Myocyte (in vitro differentiated cells): ENCODE data around the gene BMAL2. TPM values are rescaled to one million over a fixed set of nuclear protein-coding genes. Genes with fewer than 3 reads are reported as not detected.

Source experiments
- DNase-seq: peaks from one replicate; pipeline ENCODE4 v3.0.0-alpha.2; 2012; ENCODE audit warnings: low read depth
- polyA plus RNA-seq: library from polyadenylated mRNA; unstranded; fragments of >200 nt; gene quantifications from one replicate; pipeline ENCODE4 v1.2.1, GENCODE V29; 2012; ENCODE audit warnings: missing spikeins
- total RNA-seq: library from RNA; depleted of rRNA; stranded (reverse); fragments of >200 nt; gene quantifications from 2 replicates; pipeline ENCODE4 v1.2.3, GENCODE V29; 2014

BMAL2 gene, protein sequence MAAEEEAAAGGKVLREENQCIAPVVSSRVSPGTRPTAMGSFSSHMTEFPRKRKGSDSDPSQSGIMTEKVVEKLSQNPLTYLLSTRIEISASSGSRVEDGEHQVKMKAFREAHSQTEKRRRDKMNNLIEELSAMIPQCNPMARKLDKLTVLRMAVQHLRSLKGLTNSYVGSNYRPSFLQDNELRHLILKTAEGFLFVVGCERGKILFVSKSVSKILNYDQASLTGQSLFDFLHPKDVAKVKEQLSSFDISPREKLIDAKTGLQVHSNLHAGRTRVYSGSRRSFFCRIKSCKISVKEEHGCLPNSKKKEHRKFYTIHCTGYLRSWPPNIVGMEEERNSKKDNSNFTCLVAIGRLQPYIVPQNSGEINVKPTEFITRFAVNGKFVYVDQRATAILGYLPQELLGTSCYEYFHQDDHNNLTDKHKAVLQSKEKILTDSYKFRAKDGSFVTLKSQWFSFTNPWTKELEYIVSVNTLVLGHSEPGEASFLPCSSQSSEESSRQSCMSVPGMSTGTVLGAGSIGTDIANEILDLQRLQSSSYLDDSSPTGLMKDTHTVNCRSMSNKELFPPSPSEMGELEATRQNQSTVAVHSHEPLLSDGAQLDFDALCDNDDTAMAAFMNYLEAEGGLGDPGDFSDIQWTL
- total RNA-seq, result 2.4 and 2.6 TPM in 2 replicates
- polyA plus RNA-seq, result 4.7 TPM

DNA sequence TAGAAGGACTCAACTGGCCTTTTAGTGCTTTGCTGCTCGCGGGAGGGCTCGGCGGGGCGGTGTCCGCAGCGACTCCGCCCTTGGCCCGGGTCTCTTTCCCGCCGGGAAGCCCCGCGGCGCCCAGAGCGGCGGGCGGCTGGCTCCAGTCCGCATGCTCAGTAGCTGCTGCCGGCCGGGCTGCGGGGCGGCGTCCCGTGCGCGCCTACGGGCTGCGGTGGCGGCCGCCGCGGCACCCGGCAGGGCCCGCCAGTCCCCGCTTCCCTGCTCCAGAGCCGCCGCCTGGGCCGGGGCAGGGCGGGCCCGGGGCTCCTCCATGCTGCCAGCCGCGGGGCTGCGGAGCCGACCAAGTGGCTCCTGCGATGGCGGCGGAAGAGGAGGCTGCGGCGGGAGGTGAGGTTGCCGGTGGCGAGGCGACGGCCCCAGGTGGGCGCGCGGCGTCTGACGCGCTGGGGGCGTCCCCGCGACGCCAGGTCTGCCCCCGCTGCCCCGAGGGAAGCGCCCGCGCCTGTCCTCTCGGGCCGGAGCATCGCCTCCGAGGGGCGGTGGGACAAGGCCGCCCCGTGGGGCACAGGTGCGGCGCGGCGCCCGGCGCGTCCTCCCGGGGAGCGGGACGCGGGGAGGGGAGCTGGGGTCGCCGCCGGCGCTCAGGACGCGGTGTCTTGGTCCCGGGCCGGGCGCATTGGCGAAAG, at the start of gene BMAL2:
BMAL2 (plus strand) TSS at position 123 of the 689 bp plus-strand sequence; CDS start at position 360, 237 bp downstream.
- DNase-seq, result peak; percentile 31

DNA sequence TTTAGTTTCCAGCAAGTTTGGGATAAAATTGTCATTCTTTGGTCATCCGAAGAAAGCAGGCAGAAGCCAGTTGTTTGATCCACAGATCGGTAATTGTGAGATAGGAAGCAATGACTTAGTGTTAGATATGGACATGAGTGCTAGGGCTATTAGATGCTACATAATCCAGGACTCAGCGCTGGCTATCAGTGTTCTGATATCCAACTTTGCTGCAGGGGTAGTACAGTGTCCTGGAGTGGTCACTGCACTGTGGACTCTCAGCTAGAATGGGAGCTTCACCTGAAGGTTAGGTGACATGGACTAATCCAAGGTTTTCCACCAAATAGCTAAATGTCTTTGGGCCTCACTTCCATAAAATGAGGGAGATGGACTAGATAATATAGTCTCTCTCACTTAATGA, 48.6 kb upstream of the BMAL2 start:
- DNase-seq, result no peak

DNA sequence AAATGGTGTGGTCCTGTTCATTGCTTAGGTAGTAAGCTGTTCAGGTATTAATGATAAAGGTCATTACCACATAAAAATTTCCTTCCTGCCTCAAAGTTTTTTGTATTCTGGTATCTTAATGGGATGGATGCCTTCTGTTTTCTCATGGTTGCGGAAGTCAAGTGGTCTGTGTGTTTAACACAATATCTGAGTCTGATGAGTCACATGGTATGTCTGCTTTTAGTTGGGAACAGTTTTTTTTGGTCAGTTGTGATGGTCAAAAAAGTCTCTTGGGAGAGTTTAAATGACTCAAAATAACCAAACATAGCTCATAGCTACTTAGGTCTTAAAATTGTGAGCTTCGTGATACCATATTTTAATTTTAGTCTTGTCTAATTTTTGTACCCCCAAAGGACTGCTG, 47.9 kb upstream of the BMAL2 start:
- DNase-seq, result peak; percentile 68

DNA sequence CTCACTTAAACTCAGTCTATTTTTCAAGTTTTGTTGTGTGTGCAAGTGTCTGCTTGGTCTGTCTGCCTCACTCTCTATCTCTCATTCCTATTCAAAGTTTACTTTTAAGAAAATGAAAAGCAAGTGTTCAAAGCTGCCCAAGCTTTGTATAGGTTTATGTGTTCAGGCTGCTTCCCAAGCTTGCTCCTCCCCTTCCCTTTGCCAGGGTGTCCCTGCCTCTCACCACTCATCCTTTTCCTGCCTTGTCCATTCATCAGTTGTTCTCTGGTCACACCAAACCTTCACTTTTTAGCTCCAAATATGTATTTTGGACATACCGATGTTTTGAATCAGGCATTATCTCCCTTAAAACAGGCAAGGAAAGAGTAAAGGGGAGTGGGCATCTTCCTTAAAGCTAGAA, 47.2 kb upstream of the BMAL2 start:
- DNase-seq, result no peak

DNA sequence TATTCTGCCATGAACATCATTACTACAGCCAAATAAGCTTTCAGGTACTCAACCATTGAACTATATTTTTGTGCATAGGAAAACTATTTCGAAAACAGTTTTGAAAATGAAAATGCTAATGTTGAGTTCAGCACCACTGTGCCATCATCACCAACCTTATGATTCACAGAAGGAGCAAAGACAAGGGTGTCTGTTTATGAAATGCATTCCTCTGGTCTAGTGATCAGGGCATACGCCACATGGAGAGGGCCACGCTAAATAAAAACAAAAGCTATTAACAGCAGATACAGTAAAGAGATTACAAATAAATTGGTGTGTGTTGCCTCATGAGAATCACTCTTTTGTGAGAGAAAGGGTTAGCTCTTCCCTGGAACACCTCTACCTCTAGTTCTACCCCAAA, 43.2 kb upstream of the BMAL2 start:
- no peak for DNase-seq

DNA sequence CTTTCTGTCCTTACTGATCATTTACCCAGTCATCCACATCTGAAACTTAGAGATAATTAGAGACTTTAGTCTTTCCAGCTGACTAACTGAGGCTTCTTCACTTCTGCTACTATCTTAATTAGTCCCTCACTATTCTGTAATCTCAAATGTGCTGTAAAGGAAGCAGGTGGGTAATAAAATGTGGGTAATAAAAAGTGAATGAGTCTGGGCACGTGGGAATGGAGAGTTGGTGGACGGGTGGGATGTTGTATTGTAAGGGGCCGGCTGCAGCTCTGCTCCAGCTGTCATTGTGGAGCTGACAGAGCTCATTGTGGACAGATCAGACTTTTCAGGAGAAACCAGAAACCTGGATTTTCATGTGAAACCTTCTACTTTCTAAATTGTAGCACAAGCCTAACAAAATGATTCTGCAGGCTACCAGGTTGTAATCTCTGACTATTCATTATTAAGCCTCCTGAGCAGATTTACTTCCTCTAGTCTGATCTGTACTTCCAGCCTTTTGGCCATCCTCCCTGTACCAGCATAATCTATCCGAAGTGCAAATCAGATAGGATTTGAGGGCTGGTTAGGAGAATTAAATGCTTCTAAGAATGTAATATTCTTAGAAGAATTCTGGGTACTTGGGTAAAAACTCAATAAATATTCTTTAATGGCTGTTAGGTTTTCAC, 42.0 kb upstream of the BMAL2 start:
- no peak for DNase-seq

DNA sequence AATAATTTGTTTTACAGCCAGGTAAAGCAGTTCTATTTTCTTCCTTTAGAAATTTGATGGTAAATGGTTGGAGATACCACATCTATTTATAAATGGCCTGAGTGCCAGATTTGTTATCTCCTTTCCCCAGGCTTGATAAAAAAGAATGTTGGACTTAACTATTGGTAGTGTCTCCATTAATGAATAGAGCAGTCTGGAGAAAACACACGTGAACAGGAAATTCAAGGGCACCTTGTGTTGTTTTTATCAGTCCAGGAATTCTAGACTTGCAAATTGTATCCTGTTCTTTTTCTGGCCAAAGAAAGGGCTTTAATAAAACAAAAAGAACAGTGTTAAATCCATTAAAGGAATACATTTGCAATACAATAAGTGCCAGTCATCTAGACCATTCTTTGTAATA, 40.8 kb upstream of the BMAL2 start:
- no peak for DNase-seq

DNA sequence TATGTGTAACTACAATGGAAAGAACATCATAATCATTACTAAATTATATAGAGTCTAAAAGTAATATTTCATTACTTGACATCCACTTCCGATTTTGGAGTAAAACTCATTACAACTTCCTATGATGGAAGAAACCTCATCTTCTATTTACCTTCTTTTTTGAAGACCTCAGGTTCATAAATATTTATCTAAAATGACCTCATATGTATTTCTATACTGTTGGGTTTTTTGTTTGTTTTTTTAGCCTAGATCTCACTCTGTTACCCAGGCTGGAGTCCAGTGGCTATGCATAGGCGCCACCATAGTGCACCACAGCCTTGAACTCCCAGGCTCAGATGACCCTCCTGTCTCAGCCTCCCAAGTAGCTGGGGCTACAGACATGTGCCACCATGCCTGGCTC, 39.9 kb upstream of the BMAL2 start:
- no peak for DNase-seq

DNA sequence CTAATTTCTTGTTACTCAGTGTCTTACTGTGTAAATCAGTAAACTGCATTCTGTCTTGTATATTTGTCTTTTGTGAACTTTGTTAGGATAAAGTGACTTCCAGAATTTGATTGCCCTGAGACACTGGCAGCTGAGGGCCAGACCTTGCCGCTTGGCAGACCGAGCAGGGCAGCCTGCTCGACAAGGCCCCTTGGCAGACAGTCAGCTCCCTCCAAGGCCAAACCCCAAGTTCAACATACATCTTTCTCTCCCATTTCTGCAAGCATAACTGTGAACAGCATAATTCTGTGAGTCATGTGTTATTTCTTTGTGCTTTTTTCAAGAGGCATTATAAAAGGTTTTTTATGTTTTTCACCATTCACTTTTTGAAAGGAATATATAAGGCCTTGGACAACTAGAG, 39.2 kb upstream of the BMAL2 start:
- DNase-seq, result no peak

DNA sequence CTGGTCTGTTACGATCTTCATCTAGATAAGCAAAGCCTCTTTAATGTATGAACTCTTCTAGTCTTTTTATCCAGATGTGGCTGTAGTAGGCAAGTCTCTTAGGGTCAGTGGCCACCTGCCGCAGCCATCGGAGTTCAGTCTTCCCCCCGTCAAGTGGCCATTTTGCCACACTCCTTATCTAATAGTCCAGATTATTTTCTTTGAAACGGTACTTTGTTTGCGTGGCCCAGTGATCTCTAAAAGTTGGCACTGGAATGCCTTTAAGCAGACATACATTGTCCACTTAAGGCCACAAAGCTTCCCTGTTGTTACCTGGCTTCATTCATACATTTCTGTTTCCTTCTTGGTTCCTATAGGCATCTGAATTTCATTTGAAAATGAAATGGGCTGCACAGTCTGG, 36.0 kb upstream of the BMAL2 start:
- DNase-seq, result no peak

DNA sequence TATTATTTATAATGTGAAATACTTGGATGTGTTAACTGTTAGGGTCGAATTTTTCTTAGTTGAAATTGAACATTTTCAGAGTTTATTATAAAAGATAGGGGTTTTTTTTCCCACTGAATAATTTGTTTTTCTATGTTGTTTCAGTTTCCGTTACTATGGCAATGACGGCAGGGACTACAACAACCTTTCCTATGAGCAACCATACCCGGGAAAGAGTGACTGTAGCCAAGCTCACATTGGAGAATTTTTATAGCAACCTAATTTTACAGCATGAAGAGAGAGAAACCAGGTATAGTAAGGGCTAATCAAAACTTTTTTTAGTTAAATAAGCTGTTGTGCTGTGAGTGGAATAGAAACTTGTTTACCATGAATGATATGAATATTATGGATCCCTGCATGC, 35.1 kb upstream of the BMAL2 start:
- DNase-seq, result no peak

DNA sequence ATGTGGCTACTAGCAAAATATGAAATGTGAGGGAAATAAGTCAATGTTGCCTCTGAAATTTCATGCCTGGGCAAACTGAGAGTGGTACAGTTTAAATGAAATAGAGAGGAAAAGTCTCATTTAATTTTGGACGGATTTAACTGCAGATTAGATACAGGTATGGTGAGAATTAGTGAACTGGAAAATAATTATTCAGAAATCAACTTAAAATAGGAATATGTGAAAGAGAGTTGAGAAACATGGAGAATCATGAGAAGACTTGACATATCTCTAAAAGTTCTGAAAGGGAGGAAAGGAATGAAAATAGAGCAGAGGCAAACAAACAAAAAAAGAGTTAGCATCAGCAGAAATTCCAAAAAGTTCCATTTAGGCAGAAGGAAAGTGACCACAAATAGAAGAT, 33.5 kb upstream of the BMAL2 start:
- no peak for DNase-seq

DNA sequence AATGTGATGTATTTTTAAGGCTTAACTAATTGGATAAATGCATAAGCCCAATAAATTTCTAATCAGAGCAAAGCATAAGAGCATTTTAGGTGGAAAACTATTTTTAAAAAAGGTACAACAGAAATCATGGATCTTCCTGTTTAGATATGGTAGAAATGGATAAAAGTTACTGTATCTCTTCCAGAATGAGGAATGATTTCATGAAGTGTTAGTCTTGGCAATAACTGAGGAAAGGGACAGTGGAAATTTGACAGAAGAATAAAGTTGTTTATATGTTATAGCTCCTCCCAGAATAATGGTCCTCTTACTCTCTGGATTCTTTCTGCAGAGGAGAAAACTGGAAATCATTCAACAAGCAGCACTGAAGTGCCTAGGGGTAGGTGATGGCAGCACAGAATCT, 32.4 kb upstream of the BMAL2 start:
- DNase-seq, result no peak

DNA sequence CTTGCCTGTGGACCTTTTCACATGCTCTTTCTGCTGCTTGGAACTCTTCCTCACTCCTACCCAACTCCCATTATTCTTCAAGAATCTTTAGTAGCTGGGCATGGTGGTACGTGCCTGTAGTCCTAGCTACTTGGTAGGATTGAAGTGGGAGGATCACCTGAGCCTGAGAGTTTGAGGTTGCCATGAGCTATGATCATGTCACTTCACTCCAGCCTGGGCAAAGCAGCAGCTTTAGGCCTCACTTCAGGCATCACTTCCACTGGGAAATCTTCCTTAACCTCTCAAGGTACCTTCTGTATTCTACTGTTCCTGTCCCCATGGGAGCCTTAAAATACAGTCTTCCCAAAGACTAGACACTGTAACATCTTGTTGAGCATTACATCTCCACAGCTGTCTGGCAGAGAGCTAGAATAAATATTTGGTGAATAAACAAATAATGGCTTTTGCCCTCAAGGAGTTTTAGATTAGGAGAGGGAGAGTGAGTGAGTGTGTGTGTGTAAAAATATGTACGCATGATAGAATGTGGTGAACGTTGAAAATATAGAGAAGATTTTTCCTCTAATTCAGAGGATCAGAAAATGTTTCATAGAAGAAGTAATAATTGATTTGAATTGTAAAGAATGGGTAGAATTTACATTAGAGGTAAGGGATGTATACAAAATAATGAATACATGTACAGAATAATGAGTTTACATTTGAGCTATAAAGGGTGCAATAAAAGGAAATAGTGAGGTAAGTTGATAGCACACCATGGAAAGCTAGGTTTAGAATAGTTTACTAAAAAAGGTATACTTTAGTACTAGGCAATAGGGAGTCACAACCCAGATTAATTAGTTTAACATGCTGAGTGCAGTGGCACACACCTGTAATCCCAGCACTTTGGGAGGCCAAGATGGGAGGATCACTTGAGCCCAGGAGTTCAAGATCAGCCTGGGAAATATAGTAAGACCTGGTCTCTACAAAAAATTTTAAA, 29.2 kb upstream of the BMAL2 start:
- DNase-seq, result no peak

DNA sequence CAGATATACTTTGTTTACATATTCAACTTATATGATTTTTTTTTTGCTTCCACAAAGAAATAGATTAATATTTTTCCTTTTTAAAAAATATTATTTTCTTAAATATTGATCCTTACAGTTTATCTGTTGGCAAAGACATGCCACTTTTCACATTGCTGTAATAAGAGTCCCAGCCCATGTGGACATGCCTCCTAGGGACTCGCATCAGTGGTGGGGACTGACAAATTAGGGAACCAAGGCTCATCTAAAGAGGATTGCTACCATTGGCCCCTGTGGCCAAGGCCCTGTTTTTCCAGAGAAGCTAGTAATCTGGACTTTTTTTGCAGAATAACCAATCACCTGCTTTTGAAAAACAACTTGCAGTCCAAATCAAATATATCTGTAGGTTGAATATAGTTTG, 27.8 kb upstream of the BMAL2 start:
- no peak for DNase-seq

DNA sequence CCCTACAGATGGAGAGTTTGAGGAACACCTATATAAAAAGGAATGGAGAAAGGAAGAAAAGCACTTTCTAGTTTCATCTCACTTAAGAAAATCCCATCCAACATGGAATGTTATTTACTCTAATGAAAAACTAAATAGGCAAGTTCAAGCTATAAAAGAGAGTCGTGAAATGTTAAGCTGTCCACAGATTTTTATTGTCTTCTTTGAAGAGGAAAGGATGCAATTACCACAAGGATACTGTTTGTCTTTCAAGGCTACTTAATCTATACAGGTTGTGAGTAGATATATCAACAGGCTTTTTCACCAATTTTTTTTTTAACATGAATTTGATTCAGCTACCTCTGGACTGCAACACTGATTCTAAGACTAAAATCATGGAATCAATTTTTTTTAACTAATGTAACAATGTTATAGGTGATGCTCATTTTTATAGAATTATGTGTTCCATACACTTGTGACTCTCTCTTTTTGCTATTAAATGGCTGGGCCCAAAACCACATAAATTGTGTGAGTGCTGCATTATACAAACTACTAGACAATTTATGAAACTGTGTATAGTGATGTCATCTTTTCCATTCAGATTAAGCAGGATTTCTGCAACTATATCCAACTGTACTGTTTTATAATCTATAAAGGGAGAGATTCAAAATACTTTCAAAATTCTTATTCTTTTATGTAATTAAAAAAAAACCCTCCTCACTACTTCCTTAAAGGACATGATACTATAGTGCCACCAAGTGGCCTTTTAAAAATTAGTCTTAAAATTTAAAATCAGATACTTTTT, 26.8 kb upstream of the BMAL2 start:
- peak; percentile 48 for DNase-seq

DNA sequence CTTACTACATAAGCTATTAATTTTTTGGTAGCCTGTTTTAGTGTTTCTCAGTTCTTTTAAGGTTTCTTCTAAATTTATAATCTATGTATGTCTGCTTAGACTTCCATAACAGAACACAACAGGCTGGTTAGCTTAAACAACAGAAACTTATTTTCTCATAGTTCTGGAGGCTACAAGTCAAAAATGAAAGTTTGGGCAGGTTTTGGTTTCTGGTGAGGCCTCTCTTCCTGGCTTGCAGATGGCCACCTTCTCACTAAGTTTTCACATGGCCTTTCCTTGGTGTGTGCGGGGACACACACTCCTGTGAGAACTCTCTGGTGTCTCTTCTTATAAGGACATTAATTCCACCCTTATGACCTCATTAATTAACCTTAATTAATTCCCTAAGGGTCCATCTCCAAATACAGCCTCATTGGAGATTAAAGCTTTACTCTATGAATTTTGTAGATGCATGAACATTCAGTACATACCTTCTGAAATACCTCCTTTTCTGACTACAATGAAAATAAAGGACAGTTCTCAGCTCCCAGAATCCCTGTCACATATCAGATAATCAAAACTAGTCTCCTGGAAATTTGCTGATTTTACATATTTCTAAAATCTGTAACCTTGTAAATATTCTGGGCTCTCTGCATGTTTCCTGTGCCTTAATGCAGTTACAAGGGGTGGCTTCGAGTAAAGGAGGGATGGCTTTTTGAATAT, 23.2 kb upstream of the BMAL2 start:
- no peak for DNase-seq

DNA sequence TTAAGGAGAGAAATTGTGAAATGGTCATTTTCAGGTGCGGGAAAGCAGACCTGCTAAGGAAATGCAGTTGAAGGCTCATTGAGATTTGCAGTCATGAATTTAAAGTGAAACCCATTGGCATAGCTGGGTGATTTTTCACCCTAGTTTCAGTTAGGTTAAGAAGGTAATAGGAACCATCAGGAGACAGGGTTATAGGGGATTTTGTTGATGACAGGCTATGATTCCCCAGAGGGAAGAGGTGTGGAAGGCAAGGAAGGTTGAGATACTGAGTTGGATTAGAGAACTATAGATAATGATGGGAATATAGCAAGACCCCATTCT, 22.7 kb upstream of the BMAL2 start:
- DNase-seq, result no peak

DNA sequence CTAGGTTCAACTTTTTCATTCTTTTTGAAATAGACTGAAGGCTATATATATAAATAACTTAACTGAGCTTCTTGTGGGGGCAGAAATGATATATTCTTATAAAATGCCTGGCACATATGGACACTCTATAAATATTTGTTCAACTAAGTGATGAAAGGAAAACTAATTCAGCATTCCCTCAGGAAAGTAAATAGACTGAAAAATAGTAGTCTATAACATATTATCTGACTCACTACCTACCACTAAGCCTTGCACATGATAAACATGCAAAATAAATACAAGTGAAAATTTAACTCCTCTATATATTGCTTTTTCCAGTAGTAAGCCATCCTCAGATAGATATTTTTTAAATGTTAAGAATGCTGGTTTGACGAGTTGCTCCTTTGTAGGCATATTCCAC, 15.7 kb upstream of the BMAL2 start:
- no peak for DNase-seq
